Astrocyte (in vitro differentiated cells and primary cell): ENCODE results near the gene SLC6A13. TPM values are rescaled to one million over a fixed set of nuclear protein-coding genes. Genes with fewer than 3 reads are reported as not detected.

Experiments used
- DNase-seq: peaks from one replicate; pipeline ENCODE4 v3.0.0-alpha.2; 2010; ENCODE audit warnings: low read depth
- FAIRE-seq: peaks from 2 replicates; lab custom pipeline; 2011; peaks lifted over from hg19 to GRCh38; lab: Jason Lieb, UNC
- H2AFZ ChIP-seq: 2 replicates; pipeline ENCODE4 v1.6.0; 2012; ENCODE audit warnings: low read depth, low read length, inconsistent platforms
- H3K27ac ChIP-seq: 2 replicates; pipeline ENCODE4 v1.5.1; 2011; ENCODE audit warnings: low read depth, low read length, inconsistent platforms
- H3K27me3 ChIP-seq: 2 replicates; pipeline ENCODE4 v1.6.0; 2011; ENCODE audit warnings: low read length, inconsistent platforms; ENCODE audit not compliant: insufficient read depth
- H3K36me3 ChIP-seq: 2 replicates; pipeline ENCODE4 v1.5.1; 2011; ENCODE audit warnings: low read length, inconsistent platforms; ENCODE audit not compliant: insufficient read depth
- H3K4me1 ChIP-seq: 2 replicates; pipeline ENCODE4 v1.5.1; 2011; ENCODE audit warnings: low read length, inconsistent platforms; ENCODE audit not compliant: insufficient read depth
- H3K4me2 ChIP-seq: 2 replicates; pipeline ENCODE4 v1.6.0; 2012; ENCODE audit warnings: low read length, inconsistent platforms
- H3K4me3 ChIP-seq: 2 replicates; pipeline ENCODE4 v1.5.1; 2011; ENCODE audit warnings: low read depth, mild to moderate bottlenecking, low read length, inconsistent platforms; ENCODE audit not compliant: insufficient read depth
- H3K79me2 ChIP-seq: 2 replicates; pipeline ENCODE4 v1.6.0; 2012; ENCODE audit warnings: mild to moderate bottlenecking, low read length, inconsistent platforms; ENCODE audit not compliant: insufficient read depth
- H3K9ac ChIP-seq: 2 replicates; pipeline ENCODE4 v1.6.0; 2012; ENCODE audit warnings: mild to moderate bottlenecking, low read length, inconsistent platforms
- H3K9me3 ChIP-seq: 2 replicates; pipeline ENCODE4 v1.5.1; 2012; ENCODE audit warnings: low read depth, mild to moderate bottlenecking, low read length, inconsistent platforms; ENCODE audit not compliant: insufficient read depth
- H4K20me1 ChIP-seq: 2 replicates; pipeline ENCODE4 v1.6.0; 2012; ENCODE audit warnings: low read length, inconsistent platforms; ENCODE audit not compliant: insufficient read depth
- H3K27ac Mint-ChIP-seq: one replicate; pipeline ENCODE4 v1.8.0; 2021; ENCODE audit warnings: mild to moderate bottlenecking, mixed read lengths; ENCODE audit not compliant: unreplicated experiment
- H3K27me3 Mint-ChIP-seq: one replicate; pipeline ENCODE4 v1.8.0; 2021; ENCODE audit warnings: low read depth, mixed read lengths; ENCODE audit not compliant: unreplicated experiment
- H3K36me3 Mint-ChIP-seq: one replicate; pipeline ENCODE4 v1.8.0; 2021; ENCODE audit warnings: low read depth, mixed read lengths; ENCODE audit not compliant: unreplicated experiment
- H3K4me1 Mint-ChIP-seq: one replicate; pipeline ENCODE4 v1.8.0; 2021; ENCODE audit warnings: low read depth, mixed read lengths; ENCODE audit not compliant: unreplicated experiment
- H3K4me3 Mint-ChIP-seq: one replicate; pipeline ENCODE4 v1.8.0; 2021; ENCODE audit warnings: mild to moderate bottlenecking, moderate library complexity, mixed read lengths; ENCODE audit not compliant: unreplicated experiment
- H3K9me3 Mint-ChIP-seq: one replicate; pipeline ENCODE4 v1.8.0; 2021; ENCODE audit warnings: mild to moderate bottlenecking, mixed read lengths; ENCODE audit not compliant: unreplicated experiment
- CTCF ChIP-seq: IDR thresholded peaks from 2 replicates; pipeline ENCODE4 v1.5.1; 2011; ENCODE audit warnings: low read depth, mild to moderate bottlenecking, inconsistent platforms, low read length, moderate library complexity; ENCODE audit not compliant: insufficient read depth
- EZH2 ChIP-seq: IDR thresholded peaks from 2 replicates; pipeline ENCODE4 v1.6.1; 2012; ENCODE audit warnings: mild to moderate bottlenecking, low read length, inconsistent platforms; ENCODE audit not compliant: insufficient read depth
- total RNA-seq: library from RNA; stranded (reverse); gene quantifications from 2 replicates; pipeline ENCODE4 v1.2.1, GENCODE V29; 2021

SLC6A13 gene
- total RNA-seq, 1 donor from 2014 or later: 2.6 TPM

GRCh38 chr12:193261-193660 lies 69.4 kb downstream of the SLC6A13 start:
- peaks cover 1% of the 10 kb centered on the region for H3K4me1 Mint-ChIP-seq
- no peak overlapping the region for H3K27ac Mint-ChIP-seq
- peaks cover 13% of the 10 kb centered on the region for H3K27me3 ChIP-seq
- H3K27ac ChIP-seq: no peak overlapping the region
- no peak overlapping the region for H3K4me3 ChIP-seq
- H3K9me3 ChIP-seq: no peaks in the 10 kb centered on the region
- H3K36me3 ChIP-seq: no peaks in the 10 kb centered on the region
- FAIRE-seq (no peak), DNase-seq (no peak)
- no peaks in the 10 kb centered on the region for H4K20me1 ChIP-seq
- no peaks in the 10 kb centered on the region for H3K79me2 ChIP-seq
- peaks cover 16% of the 10 kb centered on the region for H3K36me3 Mint-ChIP-seq
- H3K27me3 Mint-ChIP-seq: peaks cover 64% of the 10 kb centered on the region
- no peak overlapping the region for H3K9ac ChIP-seq
- no peak overlapping the region for H2AFZ ChIP-seq
- no peak for TF ChIP-seq EZH2
- no peak for TF ChIP-seq CTCF
- H3K4me3 Mint-ChIP-seq: no peak overlapping the region
- H3K9me3 Mint-ChIP-seq: peaks cover 7% of the 10 kb centered on the region
- peaks cover 3% of the 10 kb centered on the region for H3K4me1 ChIP-seq
- no peak overlapping the region for H3K4me2 ChIP-seq

GRCh38 chr12:191541-191940 lies 71.1 kb downstream of the SLC6A13 start:
- H3K9me3 ChIP-seq: no peaks in the 10 kb centered on the region
- TF ChIP-seq CTCF: no peak
- TF ChIP-seq EZH2: no peak
- H3K36me3 Mint-ChIP-seq: peaks cover 11% of the 10 kb centered on the region

GRCh38 chr12:190881-191280 lies 71.8 kb downstream of the SLC6A13 start:
- Mint-ChIP-seq H3K27me3 (peaks cover 55% of the 10 kb centered on the region), H3K27ac (no peak overlapping the region)
- no peak for FAIRE-seq

More at GRCh38 chr12:191541-191940, 71.1 kb downstream of the SLC6A13 start:
- H3K4me2 ChIP-seq: no peak overlapping the region
- H3K27me3 Mint-ChIP-seq: peaks cover 54% of the 10 kb centered on the region
- no peak overlapping the region for H3K27ac ChIP-seq
- H3K79me2 ChIP-seq: no peaks in the 10 kb centered on the region
- peaks cover 1% of the 10 kb centered on the region for H3K4me1 Mint-ChIP-seq
- peaks cover 3% of the 10 kb centered on the region for H3K9me3 Mint-ChIP-seq
- no peak for DNase-seq
- H2AFZ ChIP-seq: no peak overlapping the region
- no peaks in the 10 kb centered on the region for H4K20me1 ChIP-seq
- no peak overlapping the region for H3K4me3 ChIP-seq
- no peaks in the 10 kb centered on the region for H3K36me3 ChIP-seq
- H3K4me1 ChIP-seq: peaks cover 3% of the 10 kb centered on the region
- FAIRE-seq: no peak
- no peak overlapping the region for H3K27ac Mint-ChIP-seq
- no peak overlapping the region for H3K4me3 Mint-ChIP-seq
- peaks cover 13% of the 10 kb centered on the region for H3K27me3 ChIP-seq
- H3K9ac ChIP-seq: no peak overlapping the region

More at GRCh38 chr12:190881-191280, 71.8 kb downstream of the SLC6A13 start:
- no peak for DNase-seq
- peaks cover 3% of the 10 kb centered on the region for H3K9me3 Mint-ChIP-seq
- H3K27ac ChIP-seq: no peak overlapping the region
- H3K4me2 ChIP-seq: no peak overlapping the region
- peaks cover 13% of the 10 kb centered on the region for H3K27me3 ChIP-seq
- H2AFZ ChIP-seq: no peak overlapping the region
- H3K4me1 Mint-ChIP-seq: peaks cover 1% of the 10 kb centered on the region
- no peak for TF ChIP-seq CTCF
- no peak for TF ChIP-seq EZH2
- H3K79me2 ChIP-seq: no peaks in the 10 kb centered on the region
- no peaks in the 10 kb centered on the region for H4K20me1 ChIP-seq
- peaks cover 3% of the 10 kb centered on the region for H3K4me1 ChIP-seq
- H3K9ac ChIP-seq: no peak overlapping the region
- no peaks in the 10 kb centered on the region for H3K36me3 ChIP-seq
- H3K9me3 ChIP-seq: no peaks in the 10 kb centered on the region
- H3K4me3 Mint-ChIP-seq: no peak overlapping the region
- H3K36me3 Mint-ChIP-seq: peaks cover 11% of the 10 kb centered on the region
- H3K4me3 ChIP-seq: no peak overlapping the region
